GM21526 (cell line): Measurements from ENCODE around the gene FOXD1.
"Not testable (repeated sequence)": the region's sequence is repeated elsewhere in the genome, so short reads cannot be mapped to it uniquely, and the experiment has no call there.

Experiments used
- ATAC-seq: cut with Tn5 transposase; IDR thresholded peaks from one replicate; pipeline ENCODE4 v1.9.1; 2021; ENCODE audit warnings: moderate library complexity; ENCODE audit not compliant: unreplicated experiment, low FRiP score

The FOXD1 gene

GRCh38 chr5:73419117-73419464, 29.5 kb downstream of the FOXD1 start:
- ATAC-seq, result no peak

- ATAC-seq, result no peak
Measured at GRCh38 chr5:73418244-73418691, 30.3 kb downstream of the FOXD1 start.

- ATAC-seq, result no peak
Measured at GRCh38 chr5:73417303-73418034, 31.1 kb downstream of the FOXD1 start.

- no peak for ATAC-seq
Measured at GRCh38 chr5:73415617-73416016, 33.0 kb downstream of the FOXD1 start.

- ATAC-seq, result no peak
Measured at GRCh38 chr5:73415171-73415570, 33.4 kb downstream of the FOXD1 start.

GRCh38 chr5:73412597-73412988, 36.0 kb downstream of the FOXD1 start:
- no peak for ATAC-seq

GRCh38 chr5:73411936-73412596, 36.5 kb downstream of the FOXD1 start:
- no peak for ATAC-seq

- ATAC-seq, result not testable (repeated sequence)
Measured at GRCh38 chr5:73409927-73410326, 38.6 kb downstream of the FOXD1 start.

GRCh38 chr5:73405691-73406090, 42.9 kb downstream of the FOXD1 start:
- no peak for ATAC-seq

GRCh38 chr5:73399775-73400174, 48.8 kb downstream of the FOXD1 start:
- ATAC-seq, result no peak
